Fibroblast of mammary gland (primary cell): ENCODE measurements around the gene TRPV2.

Experiments used
- DNase-seq: peaks from one replicate; pipeline ENCODE4 v3.0.0-alpha.2; 2010; ENCODE audit warnings: low read depth
- H3K4me3 ChIP-seq: 2 replicates; pipeline ENCODE4 v1.5.1; 2011; ENCODE audit warnings: low read depth, mild to moderate bottlenecking, low read length, moderate library complexity; ENCODE audit not compliant: control insufficient read depth
- TF ChIP-seq, protein P1 (sequence below): conservative IDR thresholded peaks from 2 replicates; pipeline ENCODE4 v1.5.1; 2011; ENCODE audit warnings: low read depth, low read length, inconsistent platforms; ENCODE audit not compliant: control insufficient read depth, insufficient read depth

Gene TRPV2

GRCh38 chr17:16433514-16433913 is 18.1 kb downstream of the TRPV2 start:
- TF ChIP-seq, protein P1, sequence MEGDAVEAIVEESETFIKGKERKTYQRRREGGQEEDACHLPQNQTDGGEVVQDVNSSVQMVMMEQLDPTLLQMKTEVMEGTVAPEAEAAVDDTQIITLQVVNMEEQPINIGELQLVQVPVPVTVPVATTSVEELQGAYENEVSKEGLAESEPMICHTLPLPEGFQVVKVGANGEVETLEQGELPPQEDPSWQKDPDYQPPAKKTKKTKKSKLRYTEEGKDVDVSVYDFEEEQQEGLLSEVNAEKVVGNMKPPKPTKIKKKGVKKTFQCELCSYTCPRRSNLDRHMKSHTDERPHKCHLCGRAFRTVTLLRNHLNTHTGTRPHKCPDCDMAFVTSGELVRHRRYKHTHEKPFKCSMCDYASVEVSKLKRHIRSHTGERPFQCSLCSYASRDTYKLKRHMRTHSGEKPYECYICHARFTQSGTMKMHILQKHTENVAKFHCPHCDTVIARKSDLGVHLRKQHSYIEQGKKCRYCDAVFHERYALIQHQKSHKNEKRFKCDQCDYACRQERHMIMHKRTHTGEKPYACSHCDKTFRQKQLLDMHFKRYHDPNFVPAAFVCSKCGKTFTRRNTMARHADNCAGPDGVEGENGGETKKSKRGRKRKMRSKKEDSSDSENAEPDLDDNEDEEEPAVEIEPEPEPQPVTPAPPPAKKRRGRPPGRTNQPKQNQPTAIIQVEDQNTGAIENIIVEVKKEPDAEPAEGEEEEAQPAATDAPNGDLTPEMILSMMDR, result no peak
- no peak overlapping the region for H3K4me3 ChIP-seq
- DNase-seq, result no peak

GRCh38 chr17:16434662-16435061 is 19.3 kb downstream of the TRPV2 start:
- no peak for DNase-seq
- no peak overlapping the region for H3K4me3 ChIP-seq
- TF ChIP-seq, protein P1, result no peak

- no peak overlapping the region for H3K4me3 ChIP-seq
- DNase-seq, result no peak
- TF ChIP-seq, protein P1, result no peak
These were observed 20.8 kb downstream of the TRPV2 start for GRCh38 chr17:16435925-16436886.

GRCh38 chr17:16437083-16437482 is 21.7 kb downstream of the TRPV2 start:
- no peak overlapping the region for H3K4me3 ChIP-seq
- TF ChIP-seq, protein P1, result no peak
- no peak for DNase-seq

GRCh38 chr17:16438173-16438556 is 22.8 kb downstream of the TRPV2 start:
- TF ChIP-seq, protein P1, result no peak
- H3K4me3 ChIP-seq, result peak overlapping the region; percentile 53
- DNase-seq, result no peak

DNA sequence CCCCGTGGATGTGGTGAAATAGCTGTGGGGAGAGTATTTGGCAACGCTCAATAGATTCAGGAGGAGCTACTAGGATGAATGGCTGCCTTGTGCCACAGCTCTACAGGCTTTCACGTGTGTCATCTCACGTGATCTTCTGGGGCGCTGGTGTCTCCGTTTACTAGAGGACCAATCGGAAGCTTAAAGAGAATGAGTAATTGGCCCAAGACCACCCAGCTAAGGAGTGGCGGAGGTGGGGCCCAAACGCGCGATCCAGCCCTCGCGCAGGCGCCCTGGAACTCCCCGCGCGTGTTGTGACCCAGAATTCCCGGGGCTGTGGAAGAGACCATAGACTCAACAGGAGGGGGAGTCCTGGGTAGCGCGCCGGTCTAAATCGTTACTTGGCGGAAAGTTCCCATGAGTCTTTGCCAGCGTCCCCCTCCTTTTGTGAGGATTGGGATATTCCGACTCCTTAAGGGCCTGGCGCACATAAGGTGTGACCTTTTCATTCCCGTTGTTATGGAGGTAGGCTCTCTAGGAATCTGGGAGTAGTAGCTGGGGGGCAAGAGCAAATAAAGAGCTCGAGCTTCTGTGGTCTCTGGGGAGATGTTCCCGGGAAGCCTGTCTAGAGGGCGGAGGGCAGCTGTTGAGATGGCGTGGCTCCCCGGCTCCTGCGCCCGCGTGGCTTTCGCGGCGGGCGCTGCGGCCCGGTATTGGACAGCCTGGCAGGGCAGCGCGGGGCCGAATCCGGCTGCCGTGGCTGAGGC is 23.4 kb downstream of the TRPV2 start:
- H3K4me3 ChIP-seq, result peak overlapping the region; percentile 95
- TF ChIP-seq, protein P1, result no peak
- peak; percentile 100 for DNase-seq
